ENCODE measurements around the gene RPUSD4. TPM values are rescaled to one million over a fixed set of nuclear protein-coding genes. Genes with fewer than 3 reads are reported as not detected.

RPUSD4 gene
- polyA plus RNA-seq, 1 donor from 2014 or later = 43.4 TPM

- Histone ChIP-seq H3K4me3 (ENCODE audit: low read length) (no peak overlapping the region), H3K4me2 (ENCODE audit: low read length) (no peak overlapping the region), H3K36me3 (ENCODE audit: insufficient read depth, low read length) (no peaks in the 10 kb centered on the region), H3K27me3 (ENCODE audit: insufficient read depth, low read depth, low read length) (no peaks in the 10 kb centered on the region), H4K20me1 (ENCODE audit: insufficient read depth) (no peaks in the 10 kb centered on the region), H3K27ac (ENCODE audit: low read length) (no peak overlapping the region), H3K79me2 (replicated peaks; ENCODE audit: insufficient read depth, low read length) (no peaks in the 10 kb centered on the region), H2AFZ (ENCODE audit: low read depth, low read length) (no peak overlapping the region), H3K9ac (ENCODE audit: low read length) (no peak overlapping the region), H3K9me2 (ENCODE audit: insufficient read depth, low read length) (no peaks in the 10 kb centered on the region), H3F3A (ENCODE audit: insufficient read depth, low read length, poor library complexity, severe bottlenecking) (no peaks in the 10 kb centered on the region), H3K9me3 (ENCODE audit: low read length) (no peaks in the 10 kb centered on the region)
- TF ChIP-seq RAD21 (conservative IDR thresholded peaks at IDR 0.05) (no peak), EP300 (conservative IDR thresholded peaks at IDR 0.05; ENCODE audit: poor library complexity, severe bottlenecking) (no peak), REST (IDR thresholded peaks at IDR 0.05; ENCODE audit: borderline replicate concordance) (no peak), MXI1 (conservative IDR thresholded peaks at IDR 0.05; ENCODE audit: poor library complexity, severe bottlenecking) (no peak), CTCF (IDR thresholded peaks at IDR 0.05; ENCODE audit: poor library complexity, severe bottlenecking) (no peak), POLR2AphosphoS5 (IDR thresholded peaks at IDR 0.05) (no peak), SMC3 (conservative IDR thresholded peaks at IDR 0.05; ENCODE audit: poor library complexity) (no peak), TAF1 (IDR thresholded peaks at IDR 0.05; ENCODE audit: low read depth) (no peak), EZH2 (IDR thresholded peaks at IDR 0.05; ENCODE audit: borderline replicate concordance, insufficient read depth, low read length, poor library complexity, severe bottlenecking) (no peak)
Measured at GRCh38 chr11:126189109-126189929, 22.1 kb downstream of the RPUSD4 start.

GRCh38 chr11:126188332-126189108 is 22.9 kb downstream of the RPUSD4 start:
- H3F3A ChIP-seq (ENCODE audit: insufficient read depth, low read length, poor library complexity, severe bottlenecking) = no peaks in the 10 kb centered on the region
- H3K4me2 ChIP-seq (ENCODE audit: low read length) = no peak overlapping the region
- no peak overlapping the region for H3K9ac ChIP-seq (ENCODE audit: low read length)
- no peaks in the 10 kb centered on the region for H3K9me2 ChIP-seq (ENCODE audit: insufficient read depth, low read length)
- no peak overlapping the region for H3K4me3 ChIP-seq (ENCODE audit: low read length)
- H3K36me3 ChIP-seq (ENCODE audit: insufficient read depth, low read length) = no peaks in the 10 kb centered on the region
- no peaks in the 10 kb centered on the region for H3K27me3 ChIP-seq (ENCODE audit: insufficient read depth, low read depth, low read length)
- H3K79me2 ChIP-seq (replicated peaks; ENCODE audit: insufficient read depth, low read length) = no peaks in the 10 kb centered on the region
- no peak for TF ChIP-seq MXI1 (conservative IDR thresholded peaks at IDR 0.05; ENCODE audit: poor library complexity, severe bottlenecking)
- TF ChIP-seq EP300 (conservative IDR thresholded peaks at IDR 0.05; ENCODE audit: poor library complexity, severe bottlenecking) = no peak
- TF ChIP-seq EZH2 (IDR thresholded peaks at IDR 0.05; ENCODE audit: borderline replicate concordance, insufficient read depth, low read length, poor library complexity, severe bottlenecking) = no peak
- TF ChIP-seq POLR2AphosphoS5 (IDR thresholded peaks at IDR 0.05) = no peak
- TF ChIP-seq CTCF (IDR thresholded peaks at IDR 0.05; ENCODE audit: poor library complexity, severe bottlenecking) = no peak
- no peak for TF ChIP-seq TAF1 (IDR thresholded peaks at IDR 0.05; ENCODE audit: low read depth)
- no peak for TF ChIP-seq RAD21 (conservative IDR thresholded peaks at IDR 0.05)
- no peak for TF ChIP-seq SMC3 (conservative IDR thresholded peaks at IDR 0.05; ENCODE audit: poor library complexity)
- no peaks in the 10 kb centered on the region for H4K20me1 ChIP-seq (ENCODE audit: insufficient read depth)
- no peaks in the 10 kb centered on the region for H3K9me3 ChIP-seq (ENCODE audit: low read length)
- H2AFZ ChIP-seq (ENCODE audit: low read depth, low read length) = no peak overlapping the region
- H3K27ac ChIP-seq (ENCODE audit: low read length) = no peak overlapping the region
